Left ventricle myocardium superior (tissue), 1 donor: ENCODE results near the gene PSMD1. TPM values are rescaled to one million over a fixed set of nuclear protein-coding genes. Genes with fewer than 3 reads are reported as not detected.

ENCODE experiments used
- ATAC-seq: fragments of 200-7000 bp; cut with Tn5 transposase; one replicate; pipeline ENCODE4 v1.9.1; 2020; ENCODE audit warnings: mild to moderate bottlenecking, moderate library complexity
- DNase-seq: peaks from one replicate; pipeline ENCODE4 v3.0.0-alpha.2; 2020
- intact Hi-C: fragments of 100-400 bp; cut with micrococcal nuclease; formaldehyde crosslinking; loops from one replicate; pipeline ENCODE4 v1.11.0; 2022
- total RNA-seq: library from RNA; stranded (reverse); fragmentation: NEBNext Ultra II Directional; extraction: Animal tissue kit (Norgen Biotek cat#: 25700); gene quantifications from one replicate; pipeline ENCODE4 v1.2.1, GENCODE V29; 2021
- donor health status: DM: no; HTN: yes; CAD: no; lungs with severe emphysema.

The PSMD1 gene
- total RNA-seq, 1 donor from 2014 or later, result 73.4 TPM

DNA sequence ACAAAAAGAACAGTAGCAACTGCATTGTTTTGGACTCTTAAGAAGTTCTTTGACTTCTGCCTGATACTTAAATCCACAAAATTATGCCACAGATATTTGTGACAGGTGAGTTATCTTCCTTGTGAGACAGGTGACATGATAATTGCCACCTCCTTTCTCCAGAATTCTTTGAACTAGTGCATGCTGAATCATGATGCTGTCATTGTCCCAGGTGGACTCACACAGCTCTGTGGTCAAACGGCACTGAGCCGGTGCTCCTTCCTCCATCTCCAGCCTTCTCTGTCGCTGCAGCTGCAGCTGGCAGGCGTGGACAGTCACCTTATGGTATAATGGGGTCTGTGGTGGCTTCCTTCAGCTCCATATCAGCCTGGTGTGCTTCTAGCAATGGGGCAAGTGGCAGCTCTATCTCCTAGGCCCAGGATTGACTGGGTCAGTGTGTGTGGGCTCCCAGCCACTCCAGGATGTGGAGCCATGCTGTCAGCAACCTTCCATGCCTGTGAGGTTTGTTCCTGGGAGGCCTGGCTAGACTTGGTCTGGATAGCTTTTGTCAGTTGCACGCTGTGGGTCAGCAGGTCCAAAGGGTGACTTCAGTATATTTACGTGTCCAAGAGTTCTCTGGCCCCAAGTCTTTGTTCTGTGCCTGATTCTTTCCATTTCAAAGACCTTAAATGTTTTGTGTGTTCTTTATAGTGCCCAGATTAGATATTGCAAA is 157.4 kb downstream of the PSMD1 start:
- no peak for ATAC-seq
- intact Hi-C loops, result no loop called here
- DNase-seq, result no peak

DNA sequence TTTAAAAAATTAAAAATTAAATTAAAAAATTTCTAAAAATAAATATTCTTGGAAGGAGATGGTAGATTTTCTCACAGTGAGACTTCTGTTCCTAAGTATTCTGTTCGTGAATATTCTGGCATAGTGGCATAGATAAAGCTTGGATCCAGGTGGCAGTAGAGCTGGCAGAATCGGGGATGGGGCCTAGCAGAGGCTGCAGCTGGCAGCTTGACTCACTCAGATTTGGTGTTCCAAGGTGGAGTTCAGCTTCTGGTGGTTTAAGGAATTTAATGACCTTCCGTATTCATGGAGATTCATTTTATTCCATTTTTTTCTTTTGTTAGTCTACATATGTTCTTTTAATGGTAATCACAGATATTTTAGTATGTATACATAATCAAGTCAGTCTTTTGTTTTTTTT is 161.7 kb downstream of the PSMD1 start:
- intact Hi-C loops, result no loop called here
- DNase-seq (no peak), ATAC-seq (no peak)

DNA sequence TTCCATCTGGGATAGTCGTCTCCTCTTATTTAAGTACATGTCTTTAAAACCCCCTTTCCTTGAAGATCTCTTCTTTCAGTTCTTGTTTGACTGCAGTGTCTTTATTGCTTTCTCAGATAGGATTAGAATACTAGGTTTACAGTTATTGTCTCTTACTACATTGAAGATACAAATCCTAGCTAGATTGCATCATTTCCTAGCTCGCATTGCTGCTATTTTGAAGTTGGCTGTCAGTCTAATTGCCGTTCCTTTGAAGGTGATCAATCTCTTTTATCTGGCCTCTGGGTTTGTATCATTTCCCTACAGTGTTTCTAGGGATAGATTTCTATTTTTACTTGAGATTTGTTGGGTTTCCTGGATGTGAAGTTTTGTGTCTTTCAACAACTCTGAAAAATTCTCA is 162.6 kb downstream of the PSMD1 start:
- no peak for ATAC-seq
- intact Hi-C loops, result no loop called here

DNA sequence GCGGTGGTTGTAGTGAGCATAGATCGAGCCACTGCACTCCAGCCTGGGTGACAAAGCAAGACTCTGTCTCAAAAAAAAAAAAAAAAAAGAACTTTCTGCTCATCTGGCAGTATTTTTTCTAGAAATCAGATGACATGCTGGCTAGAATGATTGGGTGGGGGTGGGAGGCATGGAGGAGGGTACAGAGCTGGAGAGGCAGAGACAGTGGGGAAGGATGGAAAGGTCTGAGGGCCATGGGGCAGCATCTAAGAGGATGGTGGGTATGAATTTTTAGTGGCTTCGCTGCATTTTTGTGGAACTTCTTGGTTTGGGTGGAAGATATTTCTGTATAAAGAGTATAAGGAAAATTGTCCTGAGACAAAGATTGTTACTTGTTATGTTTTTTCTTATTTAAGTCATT is 165.1 kb downstream of the PSMD1 start:
- intact Hi-C loops, result no loop called here
- ATAC-seq (no peak), DNase-seq (no peak)

More for the DNA sequence above, 162.6 kb downstream of the PSMD1 start:
- DNase-seq, result no peak

Other genes with a start within 250 kb of the PSMD1 start
- 28.8 TPM for gene ITM2C, start 191.9 kb upstream of the PSMD1 start, total RNA-seq
- not detected for gene GPR55, start 131.6 kb upstream of the PSMD1 start, total RNA-seq
- gene SPATA3, start 60.7 kb upstream of the PSMD1 start, total RNA-seq, result not detected
- gene C2orf72, start 19.3 kb upstream of the PSMD1 start, total RNA-seq, result 0.07 TPM
- gene HTR2B, start 68.2 kb downstream of the PSMD1 start, total RNA-seq, result 0.50 TPM
- gene ARMC9, start 141.8 kb downstream of the PSMD1 start, total RNA-seq, result 2.3 TPM